Adrenal gland (tissue), 12 donors: ENCODE results near the gene WDSUB1. TPM values are rescaled to one million over a fixed set of nuclear protein-coding genes. Genes with fewer than 3 reads are reported as not detected.

Experiments used
- DNase-seq, 7 donors: peaks; one replicate each; pipeline ENCODE4 v3.0.0-alpha.2; 2019 to 2020
- H3K27ac ChIP-seq, 5 donors: fragments of 200-600 bp; sonication (generic) in 4 of 5; 1 replicate in 3 of 5; 2 replicates in 2 of 5; pipeline versions ENCODE4 v1.5.1 to v1.8.0; 2016 to 2020; ENCODE audit warnings: mild to moderate bottlenecking in 1 of 5
- H3K27me3 ChIP-seq: fragments of 200-600 bp; 2 replicates; pipeline ENCODE4 v1.8.0; 2021
- H3K36me3 ChIP-seq, 2 donors: fragments of 200-600 bp; replicated peaks in 1 of 2; 1 replicate in 1 of 2; 2 replicates in 1 of 2; pipeline versions ENCODE4 v1.5.1 to v1.8.0; 2018 to 2022
- H3K4me1 ChIP-seq, 2 donors: fragments of 200-600 bp; replicated peaks in 1 of 2; 1 replicate in 1 of 2; 2 replicates in 1 of 2; pipeline versions ENCODE4 v1.5.1 to v1.8.0; 2018 to 2021
- H3K4me3 ChIP-seq, 4 donors: fragments of 200-600 bp; sonication (generic) in 3 of 4; one replicate each; pipeline ENCODE4 v1.5.1; 2016 to 2018
- H3K9me3 ChIP-seq, 3 donors: fragments of 200-600 bp; sonication (generic) in 1 of 3; replicated peaks in 1 of 3; 1 replicate in 2 of 3; 2 replicates in 1 of 3; pipeline versions ENCODE4 v1.5.1 to v1.8.0; 2016 to 2021
- CTCF ChIP-seq, 6 experiments: fragments of 450-650 bp in 4 of 6; fragments of 200-600 bp in 2 of 6; sonication (generic) in 1 of 6; IDR thresholded peaks; 1 replicate in 5 of 6; 2 replicates in 1 of 6; pipeline versions ENCODE4 v1.5.1 to v1.8.0; 2016 to 2021; ENCODE audit warnings: antibody characterized with exemption in 6 of 6, mild to moderate bottlenecking in 2 of 6, moderate library complexity in 1 of 6
- POLR2A ChIP-seq, 2 donors: fragments of 450-650 bp; IDR thresholded peaks; one replicate each; pipeline ENCODE4 v1.6.1; 2017; ENCODE audit warnings: antibody characterized with exemption in 2 of 2, mild to moderate bottlenecking in 2 of 2, moderate library complexity in 1 of 2
- WGBS, 4 donors: extraction: QIAGEN DNeasy Blood & Tissue Kit in 2 of 4; methylation state at CpG; one replicate each; pipeline versions ENCODE4 v1.1.5 to v1.1.7; 2013 to 2017; 5-methylcytosine and 5-hydroxymethylcytosine counted together
- intact Hi-C, 2 donors: fragments of 100-400 bp; cut with DNase I; formaldehyde crosslinking; loops; one replicate each; pipeline versions ENCODE4 v1.14.1 to v1.15.0; 2022 to 2023
- polyA plus RNA-seq, 3 donors: library from polyadenylated mRNA; stranded (reverse); fragments of 200-250 nt in 2 of 3; fragments of 350-450 nt in 1 of 3; fragmentation: Illumina TruSeq in 1 of 3; extraction: RNeasy Lipid Tissue Mini Kit (QIAGEN cat#74804) in 1 of 3; gene quantifications; one replicate each; pipeline ENCODE4 v1.2.3, GENCODE V29; 2013 to 2014
- total RNA-seq, 9 donors: library from RNA; depleted of rRNA in 4 of 9; stranded (reverse); fragments of >200 nt in 4 of 9; fragments of 120-200 nt in 1 of 9; fragmentation: NEBNext Ultra II Directional in 1 of 9; extraction: Animal tissue kit (Norgen Biotek cat#: 25700) in 1 of 9; gene quantifications; one replicate each; pipeline versions ENCODE4 v1.1.0 to v1.2.4, GENCODE V29; 2013 to 2023
- donor health status: healthy with polysubstance abuse.
- donor health status: Bipolar disorder and iron deficiency.
- donor health status: DM: yes; HTN: yes; CAD: no.
- donor health status: DM: no; HTN: no; CAD: no.
- donor health status: DM: no; HTN: no; CAD: no.
- donor health status: DM: yes; HTN: yes; CAD: no.

The WDSUB1 gene
- total and polyA plus RNA-seq, 12 donors: 5.5 to 16.5 (median 9.8) TPM

GRCh38 chr2:159215116-159215515, 71.4 kb downstream of the WDSUB1 start:
- peaks cover 0 to 38% of the 10 kb centered on the region in 2 donors for H3K36me3 ChIP-seq
- no peaks in the 10 kb centered on the region for H3K9me3 ChIP-seq
- no peak overlapping the region for H3K27ac ChIP-seq
- no peaks in the 10 kb centered on the region for H3K4me1 ChIP-seq
- DNase-seq: peak in 1 of 7 donors; percentile 36
- intact Hi-C loops: no loop called here
- H3K4me3 ChIP-seq: no peak overlapping the region
- 92 to 97% (median 94%) methylated on average over 7 of the region's 7 CpGs for WGBS, 4 donors
- no peaks in the 10 kb centered on the region for H3K27me3 ChIP-seq
- TF ChIP-seq CTCF (IDR thresholded peaks at IDR 0.05) (no peak), POLR2A (IDR thresholded peaks at IDR 0.05) (no peak)

- H3K9me3 ChIP-seq: no peaks in the 10 kb centered on the region
- no peak for TF ChIP-seq CTCF (IDR thresholded peaks at IDR 0.05)
- TF ChIP-seq POLR2A (IDR thresholded peaks at IDR 0.05): no peak
- H3K36me3 ChIP-seq: peaks cover 0 to 36% of the 10 kb centered on the region in 2 donors
- no peaks in the 10 kb centered on the region for H3K27me3 ChIP-seq
- WGBS, 4 donors: 82 to 100% (median 89%) methylated on average over 1 to 3 of the region's 3 CpGs; no CpG with 5 or more reads in 1 of the 4 donors
- no peak overlapping the region for H3K4me3 ChIP-seq
- intact Hi-C loops: no loop called here
- DNase-seq: peak in 1 of 7 donors; percentile 45
- no peaks in the 10 kb centered on the region for H3K4me1 ChIP-seq
- no peak overlapping the region for H3K27ac ChIP-seq
Observed at GRCh38 chr2:159214325-159214865, 72.1 kb downstream of the WDSUB1 start.

- Histone ChIP-seq H3K9me3 (no peaks in the 10 kb centered on the region), H3K27me3 (no peaks in the 10 kb centered on the region), H3K4me1 (no peaks in the 10 kb centered on the region), H3K4me3 (no peak overlapping the region), H3K27ac (no peak overlapping the region), H3K36me3 (peaks cover 0 to 26% of the 10 kb centered on the region in 2 donors)
- WGBS, 4 donors: 93 to 94% (median 94%) methylated on average over 5 of the region's 5 CpGs
- TF ChIP-seq POLR2A (IDR thresholded peaks at IDR 0.05) (no peak), CTCF (IDR thresholded peaks at IDR 0.05) (no peak)
- intact Hi-C loops: no loop called here
- peak in 1 of 7 donors; percentile 15 for DNase-seq
Observed at GRCh38 chr2:159213296-159213695, 73.2 kb downstream of the WDSUB1 start.

GRCh38 chr2:159211447-159212396, 74.8 kb downstream of the WDSUB1 start:
- WGBS, 4 donors: 79 to 85% (median 82%) methylated on average over 14 of the region's 14 CpGs
- Histone ChIP-seq H3K27ac (no peak overlapping the region), H3K36me3 (peaks cover 0 to 12% of the 10 kb centered on the region in 2 donors), H3K27me3 (no peaks in the 10 kb centered on the region), H3K9me3 (no peaks in the 10 kb centered on the region), H3K4me3 (no peak overlapping the region), H3K4me1 (no peaks in the 10 kb centered on the region)
- no peak for TF ChIP-seq CTCF (IDR thresholded peaks at IDR 0.05)
- intact Hi-C loops: no loop called here
- DNase-seq: peak in 1 of 7 donors; percentile 35
